GM19468 (cell line): Measurements from ENCODE around the gene TGM1.

Experiments used
- ATAC-seq: cut with Tn5 transposase; IDR thresholded peaks from one replicate; pipeline ENCODE4 v1.9.1; 2021; ENCODE audit warnings: mild to moderate bottlenecking, moderate library complexity, moderate number of reproducible peaks; ENCODE audit not compliant: unreplicated experiment; ENCODE audit errors: extremely low read depth

TGM1 gene

GRCh38 chr14:24293525-24293924 lies 30.5 kb upstream of the TGM1 start:
- ATAC-seq = no peak

- no peak for ATAC-seq
These were observed 29.3 kb upstream of the TGM1 start for GRCh38 chr14:24292118-24292807.

DNA sequence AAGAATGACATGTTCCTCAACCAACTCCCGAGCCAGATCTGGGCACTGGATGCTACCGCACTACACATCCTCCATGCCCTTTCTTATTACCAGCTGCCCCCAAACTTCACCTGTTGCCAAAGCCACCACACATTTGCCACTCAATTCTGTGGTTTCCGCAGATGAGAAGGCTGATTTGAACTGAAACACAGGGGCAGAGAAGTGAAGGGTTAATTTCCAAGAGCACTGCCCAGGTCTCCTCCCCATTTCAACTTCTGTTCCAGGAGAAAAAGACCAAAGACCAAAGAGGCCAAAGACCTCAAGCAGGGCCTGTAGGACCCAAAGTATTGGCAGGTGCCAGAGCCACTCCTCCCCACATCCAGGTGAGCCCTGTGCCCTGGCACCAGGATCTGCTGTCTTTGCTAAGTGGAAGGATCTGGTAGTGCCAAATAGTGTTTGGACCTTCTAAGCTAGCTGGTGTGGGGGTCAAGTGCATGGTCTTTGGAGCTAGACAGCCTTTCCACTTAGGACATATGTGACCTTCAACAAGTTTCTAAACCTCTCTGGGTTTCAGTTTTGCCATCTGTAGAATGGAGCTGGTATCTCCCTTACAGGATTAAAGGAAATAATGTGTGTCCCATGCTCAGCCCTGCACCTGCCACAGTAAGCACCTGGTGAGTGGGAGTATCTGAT lies 28.6 kb upstream of the TGM1 start:
- no peak for ATAC-seq

DNA sequence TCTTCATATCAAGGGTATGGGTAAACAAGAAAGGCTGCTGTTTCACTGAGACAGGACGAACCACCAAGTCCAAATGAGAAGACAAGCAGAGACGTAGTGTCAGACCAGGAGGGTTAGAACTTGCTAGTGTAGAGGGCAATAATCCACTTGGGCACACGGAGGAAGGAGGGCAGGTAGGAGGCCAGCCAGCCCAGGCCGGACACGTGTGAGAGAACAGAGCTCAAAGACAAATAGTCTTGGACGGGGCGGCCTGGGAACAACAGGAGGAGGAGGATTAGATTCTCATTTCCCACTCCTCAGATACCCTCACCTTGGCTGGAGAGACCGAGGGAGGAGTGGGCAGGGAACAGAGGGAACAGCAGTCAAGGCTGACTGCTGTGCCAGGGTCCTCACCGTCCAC lies 27.8 kb upstream of the TGM1 start:
- no peak for ATAC-seq

GRCh38 chr14:24289649-24290280 lies 26.8 kb upstream of the TGM1 start:
- ATAC-seq = no peak

- ATAC-seq = no peak
These were observed 24.0 kb upstream of the TGM1 start for GRCh38 chr14:24286996-24287395.

DNA sequence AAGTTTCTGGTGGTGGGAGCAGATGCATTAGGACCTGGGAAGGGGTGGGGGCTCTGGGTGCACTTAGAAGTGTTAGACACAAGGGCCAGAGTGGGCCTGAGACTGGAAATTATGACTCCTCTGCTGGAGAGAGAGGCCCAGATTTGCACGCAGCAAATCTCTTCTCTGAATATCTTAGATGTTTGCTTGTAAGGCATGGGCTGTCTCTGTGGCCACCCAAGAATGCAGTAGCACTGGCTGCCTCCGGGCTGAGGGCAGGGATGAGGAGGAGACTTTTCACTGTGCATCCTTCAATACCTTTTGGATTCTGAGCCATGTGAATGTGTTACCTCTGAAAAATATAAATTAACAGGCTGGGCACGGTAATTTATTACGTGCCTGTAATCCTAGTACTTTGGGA lies 22.4 kb upstream of the TGM1 start:
- ATAC-seq = no peak

GRCh38 chr14:24284501-24285035 lies 21.6 kb upstream of the TGM1 start:
- no peak for ATAC-seq

DNA sequence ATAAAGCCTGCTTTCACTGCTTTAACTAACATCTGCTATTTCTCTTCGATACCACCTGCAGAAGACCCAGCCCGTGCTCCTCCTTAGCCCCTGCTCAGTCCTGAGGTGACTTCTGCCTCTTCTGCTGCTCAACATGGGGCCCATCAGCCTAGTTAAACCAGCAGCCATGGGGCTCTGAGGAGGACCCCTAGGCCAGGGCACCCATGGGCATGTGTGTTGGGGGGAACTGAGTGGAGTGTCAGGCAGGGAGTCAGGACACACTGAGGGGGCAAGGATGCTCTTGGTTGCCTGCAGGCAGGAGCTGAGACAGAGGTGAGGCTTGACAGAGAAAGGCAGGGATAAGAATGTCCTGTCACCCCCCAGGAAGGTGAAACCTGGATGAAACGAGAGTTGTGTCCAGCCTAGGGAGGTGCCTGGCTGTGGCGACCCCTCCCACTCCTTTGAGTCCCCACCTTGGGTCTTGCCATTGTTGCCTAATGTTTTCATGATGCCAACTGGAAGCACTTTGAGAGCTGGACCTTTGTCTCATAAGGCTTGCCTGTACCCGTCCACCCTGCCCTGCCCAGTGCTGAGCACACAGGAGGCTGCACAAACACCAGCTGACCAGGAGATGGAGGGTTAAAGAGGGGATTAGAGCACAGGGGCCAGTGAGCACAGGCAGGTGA lies 21.0 kb upstream of the TGM1 start:
- no peak for ATAC-seq

DNA sequence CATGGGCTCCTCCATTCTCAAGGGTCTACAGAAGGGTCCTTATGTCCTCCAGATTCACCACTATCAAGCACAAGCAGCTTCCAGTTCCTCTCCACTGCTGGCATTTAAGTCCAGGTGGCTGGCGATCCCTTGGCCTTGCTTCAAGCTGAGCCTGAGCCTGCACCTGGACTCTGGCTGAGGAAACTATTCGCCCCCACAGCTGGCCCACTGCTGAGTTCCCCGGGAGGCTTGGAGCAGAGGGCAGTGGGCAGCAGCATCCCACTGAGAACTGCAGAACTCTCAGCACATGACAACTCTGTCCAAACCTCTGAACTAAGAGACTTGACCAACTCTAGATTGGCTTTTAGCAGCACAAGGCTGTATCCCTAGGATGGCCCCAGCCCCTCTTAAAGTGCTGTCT lies 19.8 kb upstream of the TGM1 start:
- ATAC-seq = no peak

GRCh38 chr14:24281636-24282035 lies 18.7 kb upstream of the TGM1 start:
- ATAC-seq = no peak

GRCh38 chr14:24280797-24281460 lies 18.0 kb upstream of the TGM1 start:
- ATAC-seq = no peak

DNA sequence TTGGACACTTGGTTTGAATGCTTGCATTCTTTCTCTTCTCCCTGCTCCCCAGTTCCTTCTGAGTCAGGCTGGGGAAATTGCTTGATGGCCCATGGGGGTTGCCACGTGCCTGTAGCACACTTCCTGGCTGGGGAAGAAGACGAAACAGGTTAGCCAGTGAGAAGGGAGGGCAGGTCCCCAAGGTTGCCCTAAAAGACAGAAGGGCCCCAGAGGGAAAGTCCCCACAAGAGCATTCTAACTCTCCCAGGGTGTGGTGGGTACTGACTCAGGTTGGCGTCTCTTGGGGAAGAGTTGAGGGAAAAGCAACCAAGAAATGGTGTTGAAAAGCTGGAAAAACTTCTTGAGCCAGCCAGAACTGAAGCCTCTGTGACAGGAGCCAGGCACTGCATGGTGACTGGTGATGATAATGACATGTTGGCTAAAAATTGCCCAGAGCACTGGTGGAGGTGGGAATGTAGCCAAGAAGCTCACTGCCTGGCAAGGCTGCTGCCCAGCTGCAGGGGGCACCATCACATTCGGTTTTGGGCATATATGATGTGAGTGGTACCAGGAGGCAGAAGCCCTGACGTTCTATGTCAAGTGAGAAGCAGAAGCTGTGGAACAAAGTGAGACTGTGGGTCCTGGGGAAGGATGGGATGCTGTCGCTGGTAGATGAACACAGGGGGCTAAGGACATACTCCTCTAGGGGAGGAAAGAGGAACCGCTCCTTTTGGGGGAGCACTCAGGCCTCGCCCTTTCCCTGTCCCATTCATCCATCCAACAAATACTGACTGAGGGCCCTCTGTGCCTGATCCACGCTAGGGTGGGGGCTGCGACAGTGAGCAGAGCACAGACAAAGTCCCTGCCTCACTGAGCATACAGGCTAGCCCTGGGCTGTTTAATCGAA lies 16.6 kb upstream of the TGM1 start:
- ATAC-seq = peak; percentile 30

DNA sequence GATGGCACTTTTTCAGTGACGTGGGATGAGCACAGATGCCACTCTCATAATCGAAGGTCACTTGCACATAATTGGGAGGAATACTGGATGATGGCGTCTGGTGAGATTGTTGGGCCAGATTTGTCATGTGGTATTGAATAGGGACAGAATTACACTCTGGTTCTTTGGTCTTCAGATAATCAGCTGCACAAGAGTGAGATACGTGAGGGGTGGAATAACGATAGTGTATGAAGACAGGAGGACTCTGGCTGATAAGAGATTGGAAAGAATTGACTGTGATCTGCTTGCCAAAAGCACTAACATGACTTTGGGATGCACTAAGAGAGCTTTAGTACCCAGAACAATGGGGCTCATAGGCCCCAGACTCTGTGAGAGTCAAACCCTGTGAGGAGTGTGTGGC lies 15.4 kb upstream of the TGM1 start:
- no peak for ATAC-seq

DNA sequence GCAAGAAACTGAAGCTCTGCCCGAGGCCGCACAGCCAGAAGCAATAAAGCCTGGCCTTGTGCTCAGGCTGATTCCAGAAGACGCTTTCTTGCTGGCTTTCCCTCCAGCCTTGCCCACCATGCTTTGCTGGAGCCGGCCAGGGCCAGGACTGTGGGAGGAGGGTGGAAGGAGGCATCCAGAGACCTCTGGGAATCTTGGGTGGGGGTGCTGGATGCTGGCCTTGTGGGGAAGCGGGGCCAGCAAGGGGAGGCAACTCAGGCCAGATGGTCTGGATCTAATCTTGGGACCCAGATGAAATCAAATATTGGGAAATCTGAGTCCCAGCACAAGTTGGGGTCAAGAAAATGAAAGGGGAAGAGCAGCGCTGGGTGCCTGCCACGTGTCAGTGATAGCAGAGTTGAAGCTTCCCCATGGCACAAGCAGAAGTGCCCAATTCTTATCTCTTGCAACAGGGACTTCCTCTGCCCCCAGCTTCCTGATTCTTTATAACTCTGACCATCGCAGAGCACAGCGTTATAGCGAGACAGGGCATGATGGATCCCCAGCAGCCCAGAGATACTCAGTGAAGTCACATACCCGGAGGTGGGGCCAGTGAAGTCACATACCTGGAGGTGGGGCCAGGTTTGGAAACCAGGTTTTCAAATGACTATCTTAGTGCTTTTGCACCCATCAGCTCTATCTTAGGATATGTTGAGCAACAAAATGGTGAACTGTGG lies 14.8 kb upstream of the TGM1 start:
- ATAC-seq = no peak

GRCh38 chr14:24277071-24277470 lies 14.1 kb upstream of the TGM1 start:
- no peak for ATAC-seq

GRCh38 chr14:24274101-24274543 lies 11.1 kb upstream of the TGM1 start:
- no peak for ATAC-seq

DNA sequence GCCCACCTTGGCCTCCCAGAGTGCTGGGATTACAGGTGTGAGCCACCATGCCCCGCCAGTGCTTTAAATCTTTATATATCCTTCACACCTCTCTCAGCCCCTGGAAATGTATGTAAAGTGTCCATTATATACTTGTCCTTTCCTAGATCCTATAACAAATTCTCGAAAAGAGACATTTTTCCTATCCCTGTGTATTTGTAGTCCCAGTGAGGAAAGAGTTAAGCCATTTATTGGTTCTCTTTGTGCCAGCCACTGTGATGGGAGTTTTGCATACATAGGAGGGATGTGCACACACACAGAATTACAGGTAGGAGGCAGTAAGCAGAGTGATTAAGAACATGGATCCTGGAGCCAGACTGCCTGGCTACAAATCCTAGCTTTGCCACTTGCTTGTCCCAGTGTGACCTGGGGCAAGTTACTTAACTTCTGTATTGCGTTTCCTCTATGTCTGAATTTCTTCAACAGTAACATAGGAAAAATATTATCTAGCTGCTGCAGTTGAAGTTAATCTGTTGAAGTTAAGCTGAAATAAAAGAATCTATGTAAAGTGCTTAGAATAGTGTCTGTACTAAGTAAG lies 10.5 kb upstream of the TGM1 start:
- no peak for ATAC-seq
